C4-2B (cell line): ENCODE data around the gene NR3C2.

ENCODE experiments used
- H3K27ac ChIP-seq: fragments of 450-650 bp; 2 replicates; pipeline ENCODE4 v1.5.1; 2017
- CTCF ChIP-seq: fragments of 450-650 bp; conservative IDR thresholded peaks from 2 replicates; pipeline ENCODE4 v1.5.1; 2017; ENCODE audit warnings: mild to moderate bottlenecking
- ZFX ChIP-seq: fragments of 450-650 bp; IDR thresholded peaks from 2 replicates; pipeline ENCODE4 v1.6.1; 2017

NR3C2 gene

GRCh38 chr4:148434075-148434773 lies 8.0 kb downstream of the NR3C2 start:
- H3K27ac ChIP-seq = no peak overlapping the region
- no peak for TF ChIP-seq ZFX
- TF ChIP-seq CTCF = no peak

- H3K27ac ChIP-seq = no peak overlapping the region
- TF ChIP-seq CTCF (no peak), ZFX (no peak)
Observed at GRCh38 chr4:148431401-148431800, 10.8 kb downstream of the NR3C2 start.

- no peak overlapping the region for H3K27ac ChIP-seq
- no peak for TF ChIP-seq ZFX
- no peak for TF ChIP-seq CTCF
Observed at GRCh38 chr4:148430854-148431253, 11.4 kb downstream of the NR3C2 start.

GRCh38 chr4:148429206-148429605 lies 13.0 kb downstream of the NR3C2 start:
- H3K27ac ChIP-seq = no peak overlapping the region
- TF ChIP-seq CTCF (no peak), ZFX (no peak)

GRCh38 chr4:148426643-148427042 lies 15.6 kb downstream of the NR3C2 start:
- H3K27ac ChIP-seq = no peak overlapping the region
- TF ChIP-seq CTCF = no peak
- no peak for TF ChIP-seq ZFX

GRCh38 chr4:148425327-148426110 lies 16.7 kb downstream of the NR3C2 start:
- TF ChIP-seq ZFX (no peak), CTCF (no peak)
- H3K27ac ChIP-seq = no peak overlapping the region

GRCh38 chr4:148420397-148420796 lies 21.8 kb downstream of the NR3C2 start:
- no peak overlapping the region for H3K27ac ChIP-seq
- TF ChIP-seq CTCF = no peak
- TF ChIP-seq ZFX = no peak
